Mammary epithelial cell (primary cell): ENCODE measurements around the gene LYPD6.

Experiments used
- CTCF ChIP-seq, 2 donors: IDR thresholded peaks in 1 of 2; conservative IDR thresholded peaks in 1 of 2; 2 replicates each; pipeline ENCODE4 v1.5.1; 2011 to 2012; ENCODE audit warnings: inconsistent platforms in 2 of 2, low read length in 2 of 2, mild to moderate bottlenecking in 2 of 2, control low read depth in 1 of 2, low read depth in 1 of 2; ENCODE audit not compliant: insufficient read depth in 1 of 2; ENCODE audit errors: extremely low read depth in 1 of 2
- EZH2 ChIP-seq: IDR thresholded peaks from 2 replicates; pipeline ENCODE4 v1.6.1; 2012; ENCODE audit warnings: low read length, inconsistent platforms, borderline replicate concordance

GRCh38 chr2:149442346-149442745, 112.0 kb downstream of the LYPD6 start:
- no peak for TF ChIP-seq CTCF (conservative IDR thresholded peaks at IDR 0.05 in 1 of 2, IDR thresholded peaks at IDR 0.05 in 1 of 2; ENCODE audit: extremely low read depth in 1 of 2, insufficient read depth in 1 of 2, low read depth in 1 of 2, low read length in 2 of 2)
- no peak for TF ChIP-seq EZH2
